BLaER1 (cell line): ENCODE results near the gene SCARB1.

Experiments used
- H3K27ac ChIP-seq: shearing (Covaris generic); formaldehyde crosslinking; 2 replicates; pipeline ENCODE4 v1.8.1; 2022
- H3K27me3 ChIP-seq: shearing (Covaris generic); formaldehyde crosslinking; 2 replicates; pipeline ENCODE4 v1.8.1; 2022
- H3K36me3 ChIP-seq: shearing (Covaris generic); formaldehyde crosslinking; 2 replicates; pipeline ENCODE4 v1.8.1; 2022
- H3K4me1 ChIP-seq: shearing (Covaris generic); formaldehyde crosslinking; 2 replicates; pipeline ENCODE4 v1.8.1; 2022
- H3K4me2 ChIP-seq: shearing (Covaris generic); formaldehyde crosslinking; 2 replicates; pipeline ENCODE4 v1.8.1; 2022
- H3K4me3 ChIP-seq: shearing (Covaris generic); formaldehyde crosslinking; 2 replicates; pipeline ENCODE4 v1.8.1; 2022
- H3K9ac ChIP-seq: shearing (Covaris generic); formaldehyde crosslinking; 2 replicates; pipeline ENCODE4 v1.8.1; 2022
- H3K9me3 ChIP-seq: shearing (Covaris generic); formaldehyde crosslinking; 2 replicates; pipeline ENCODE4 v1.8.1; 2022
- H4K20me1 ChIP-seq: shearing (Covaris generic); formaldehyde crosslinking; 2 replicates; pipeline ENCODE4 v1.8.1; 2022
- Cebpa-rat ChIP-seq: shearing (Covaris generic); IDR thresholded peaks from 2 replicates; pipeline ENCODE4 v1.8.1; 2022

The SCARB1 gene

GRCh38 chr12:124736115-124737039 is 127.3 kb downstream of the SCARB1 start:
- Histone ChIP-seq H3K9ac (no peak overlapping the region), H3K4me3 (no peak overlapping the region), H3K27ac (no peak overlapping the region), H3K4me1 (peaks cover 73% of the 10 kb centered on the region), H3K4me2 (peak overlapping the region; percentile 40; the same call in 1 of the 2 replicates), H3K27me3 (no peaks in the 10 kb centered on the region), H4K20me1 (no peaks in the 10 kb centered on the region), H3K9me3 (peaks cover 7% of the 10 kb centered on the region), H3K36me3 (no peaks in the 10 kb centered on the region)
- TF ChIP-seq Cebpa-rat: no peak

GRCh38 chr12:124734224-124734788 is 129.4 kb downstream of the SCARB1 start:
- no peak for TF ChIP-seq Cebpa-rat
- Histone ChIP-seq H3K4me2 (0 out of 2 replicates have a peak overlapping the region, but pooled peaks have one; percentile 11), H4K20me1 (no peaks in the 10 kb centered on the region), H3K4me1 (peaks cover 76% of the 10 kb centered on the region), H3K27me3 (no peaks in the 10 kb centered on the region), H3K9me3 (peaks cover 15% of the 10 kb centered on the region), H3K9ac (no peak overlapping the region), H3K27ac (no peak overlapping the region), H3K4me3 (no peak overlapping the region), H3K36me3 (no peaks in the 10 kb centered on the region)

- H3K4me1 ChIP-seq: peaks cover 68% of the 10 kb centered on the region
- peaks cover 16% of the 10 kb centered on the region for H3K9me3 ChIP-seq
- no peak overlapping the region for H3K9ac ChIP-seq
- H3K4me2 ChIP-seq: peak overlapping the region; percentile 47
- no peaks in the 10 kb centered on the region for H4K20me1 ChIP-seq
- no peak overlapping the region for H3K4me3 ChIP-seq
- no peaks in the 10 kb centered on the region for H3K36me3 ChIP-seq
- TF ChIP-seq Cebpa-rat: no peak
- no peak overlapping the region for H3K27ac ChIP-seq
- no peaks in the 10 kb centered on the region for H3K27me3 ChIP-seq
These were observed 130.6 kb downstream of the SCARB1 start for GRCh38 chr12:124733086-124733485.

GRCh38 chr12:124732275-124733075 is 131.2 kb downstream of the SCARB1 start:
- Histone ChIP-seq H3K36me3 (no peaks in the 10 kb centered on the region), H3K9me3 (peaks cover 16% of the 10 kb centered on the region), H3K9ac (0 out of 2 replicates have a peak overlapping the region, but pooled peaks have one; percentile 16), H4K20me1 (no peaks in the 10 kb centered on the region), H3K4me1 (peaks cover 67% of the 10 kb centered on the region), H3K4me2 (peak overlapping the region; percentile 47), H3K4me3 (no peak overlapping the region), H3K27me3 (no peaks in the 10 kb centered on the region), H3K27ac (no peak overlapping the region)
- TF ChIP-seq Cebpa-rat: no peak

- Histone ChIP-seq H3K27ac (no peak overlapping the region), H3K4me3 (no peak overlapping the region), H3K36me3 (no peaks in the 10 kb centered on the region), H3K9ac (no peak overlapping the region), H3K9me3 (peaks cover 16% of the 10 kb centered on the region), H3K27me3 (no peaks in the 10 kb centered on the region), H3K4me2 (no peak overlapping the region), H4K20me1 (no peaks in the 10 kb centered on the region), H3K4me1 (peaks cover 67% of the 10 kb centered on the region)
- no peak for TF ChIP-seq Cebpa-rat
These were observed 131.8 kb downstream of the SCARB1 start for GRCh38 chr12:124731869-124732268.

- Histone ChIP-seq H3K27me3 (no peaks in the 10 kb centered on the region), H3K36me3 (no peaks in the 10 kb centered on the region), H3K9me3 (peaks cover 16% of the 10 kb centered on the region), H3K4me3 (no peak overlapping the region), H3K27ac (peak overlapping the region; percentile 54), H3K4me1 (peaks cover 69% of the 10 kb centered on the region), H3K4me2 (peak overlapping the region; percentile 61), H4K20me1 (no peaks in the 10 kb centered on the region), H3K9ac (no peak overlapping the region)
- TF ChIP-seq Cebpa-rat: no peak
These were observed 133.2 kb downstream of the SCARB1 start for GRCh38 chr12:124730455-124730932.

- no peaks in the 10 kb centered on the region for H4K20me1 ChIP-seq
- peaks cover 16% of the 10 kb centered on the region for H3K9me3 ChIP-seq
- TF ChIP-seq Cebpa-rat: no peak
- peaks cover 64% of the 10 kb centered on the region for H3K4me1 ChIP-seq
- H3K27ac ChIP-seq: no peak overlapping the region
- no peak overlapping the region for H3K9ac ChIP-seq
- peak overlapping the region; percentile 59 for H3K4me2 ChIP-seq
- H3K36me3 ChIP-seq: no peaks in the 10 kb centered on the region
- H3K4me3 ChIP-seq: no peak overlapping the region
- H3K27me3 ChIP-seq: no peaks in the 10 kb centered on the region
These were observed 135.7 kb downstream of the SCARB1 start for GRCh38 chr12:124727922-124728321.

GRCh38 chr12:124727264-124727800 is 136.3 kb downstream of the SCARB1 start:
- no peak for TF ChIP-seq Cebpa-rat
- no peaks in the 10 kb centered on the region for H3K27me3 ChIP-seq
- peaks cover 58% of the 10 kb centered on the region for H3K4me1 ChIP-seq
- no peaks in the 10 kb centered on the region for H4K20me1 ChIP-seq
- no peak overlapping the region for H3K4me3 ChIP-seq
- H3K27ac ChIP-seq: peak overlapping the region; percentile 27; the same call in 1 of the 2 replicates
- H3K9me3 ChIP-seq: peaks cover 16% of the 10 kb centered on the region
- H3K9ac ChIP-seq: no peak overlapping the region; the same call in 1 of the 2 replicates
- no peaks in the 10 kb centered on the region for H3K36me3 ChIP-seq
- H3K4me2 ChIP-seq: peak overlapping the region; percentile 59
